Gastroesophageal sphincter (tissue), 3 donors: ENCODE results near the gene NACA2.

ENCODE experiments used
- CTCF ChIP-seq, 4 experiments: fragments of 200-600 bp in 2 of 4; fragments of 450-650 bp in 2 of 4; sonication (generic) in 1 of 4; IDR thresholded peaks; one replicate each; pipeline ENCODE4 v1.5.1; 2017 to 2019; ENCODE audit warnings: antibody characterized with exemption in 4 of 4, mild to moderate bottlenecking in 2 of 4, moderate library complexity in 2 of 4
- EP300 ChIP-seq: sonication (generic); formaldehyde crosslinking; IDR thresholded peaks from one replicate; pipeline ENCODE4 v1.6.1; 2017; ENCODE audit warnings: antibody characterized with exemption, mild to moderate bottlenecking
- POLR2AphosphoS5 ChIP-seq: sonication (generic); formaldehyde crosslinking; IDR thresholded peaks from one replicate; pipeline ENCODE4 v1.6.1; 2017; ENCODE audit warnings: antibody characterized with exemption

- no peak for TF ChIP-seq EP300
- no peak for TF ChIP-seq CTCF (IDR thresholded peaks at IDR 0.05)
- no peak for TF ChIP-seq POLR2AphosphoS5
Observed at GRCh38 chr17:61621317-61621716, 30.3 kb upstream of the NACA2 start.
